K562 (cell line): ENCODE measurements around the gene SLC7A4. TPM values are rescaled to one million over a fixed set of nuclear protein-coding genes. Genes with fewer than 3 reads are reported as not detected.

Source experiments
- CC2D1A ChIP-seq: fragments of 450-650 bp; IDR thresholded peaks from 2 replicates; pipeline ENCODE4 v1.6.1; 2017; ENCODE audit warnings: mild to moderate bottlenecking
- CHD7 ChIP-seq: fragments of 200-600 bp; sonication (generic); IDR thresholded peaks from one replicate; pipeline ENCODE4 v1.6.1; 2012; ENCODE audit warnings: mild to moderate bottlenecking, low read depth, low read length, inconsistent platforms
- CXXC5 ChIP-seq: fragments of 250-450 bp; sonication (Bioruptor Pico); IDR thresholded peaks from 2 replicates; pipeline ENCODE4 v1.8.0; 2022; ENCODE audit warnings: inconsistent platforms, mild to moderate bottlenecking, moderate library complexity
- E2F1 ChIP-seq: sonication (generic); formaldehyde crosslinking; IDR thresholded peaks from 2 replicates; pipeline ENCODE4 v1.8.1; 2023; ENCODE audit warnings: mild to moderate bottlenecking, missing genetic modification reagents, moderate library complexity
- HBP1 ChIP-seq: fragments of 450-650 bp; formaldehyde crosslinking; IDR thresholded peaks from 2 replicates; pipeline ENCODE4 v1.4.0; 2022; ENCODE audit warnings: missing genetic modification characterization
- NEUROD1 ChIP-seq: fragments of 150-350 bp; IDR thresholded peaks from 2 replicates; pipeline ENCODE4 v1.6.1; 2014; ENCODE audit warnings: borderline replicate concordance, low read length, low read depth; ENCODE audit not compliant: partially characterized antibody
- NR4A1 ChIP-seq, 2 experiments: fragments of 250-450 bp in 1 of 2; fragments of 450-650 bp in 1 of 2; sonication (Bioruptor Pico) in 1 of 2; IDR thresholded peaks; 2 replicates each; pipeline versions ENCODE4 v1.4.0 to v1.6.1; 2016 to 2020; ENCODE audit warnings: mild to moderate bottlenecking in 2 of 2, missing compliant biosample characterization in 1 of 2, missing genetic modification characterization in 1 of 2, moderate library complexity in 1 of 2
- SNRNP70 ChIP-seq: fragments of 200-400 bp; formaldehyde crosslinking; optimal IDR thresholded peaks from 2 replicates; pipeline ENCODE3; 2017; ENCODE audit warnings: low read depth, low read length
- ZC3H8 ChIP-seq: fragments of 450-650 bp; IDR thresholded peaks from 2 replicates; pipeline ENCODE4 v1.6.1; 2017
- polyA plus RNA-seq, 8 experiments: library from polyadenylated mRNA; depleted of rRNA in 4 of 8; stranded (reverse) in 5 of 8; unstranded in 3 of 8; fragments of >200 nt; fragmentation: Nextera tagmentation in 2 of 8; fragmentation: Illumina TruSeq in 1 of 8; extraction: Ambion mirVana in 2 of 8; extraction: Trizol in 1 of 8; gene quantifications; 2 replicates each; pipeline versions ENCODE4 v1.2.1 to v1.2.3, GENCODE V29; 2011 to 2014; ENCODE audit warnings: inconsistent platforms in 1 of 8, missing spikeins in 1 of 8
- total RNA-seq, 7 experiments: library from RNA; depleted of rRNA in 6 of 7; stranded (reverse); fragments of >200 nt in 6 of 7; fragmentation: Illumina TruSeq in 2 of 7; extraction: Trizol in 2 of 7; gene quantifications; 2 replicates each; pipeline versions ENCODE4 v1.2.1 to v1.2.3, GENCODE V29; 2011 to 2021; ENCODE audit warnings: low replicate concordance in 1 of 7

Gene SLC7A4
- total and polyA plus RNA-seq, 9 of the 15 experiments (the other 6 are each of a cell fraction or from before 2014, with no cell fraction given), result not detected

- TF ChIP-seq CHD7, result no peak
- TF ChIP-seq NEUROD1, result peak; percentile 26
- TF ChIP-seq CC2D1A, result no peak
- TF ChIP-seq SNRNP70, result no peak
- no peak for TF ChIP-seq NR4A1 (CRISPR knock-in tag; IDR thresholded peaks at IDR 0.05)
- peak; percentile 86; the same call in 1 of the 2 replicates for TF ChIP-seq NR4A1 (tag; IDR thresholded peaks at IDR 0.05)
- TF ChIP-seq CXXC5, result peak; percentile 70
- peak; percentile 87 for TF ChIP-seq E2F1 (CRISPR knock-in tag)
- no peak for TF ChIP-seq ZC3H8
- peak; percentile 63; the same call in 1 of the 2 replicates for TF ChIP-seq HBP1 (CRISPR knock-in tag)
These were observed 22.5 kb downstream of the SLC7A4 start (continued) for GRCh38 chr22:21009638-21010425.
